ENCODE data around the gene FANCD2. TPM values are rescaled to one million over a fixed set of nuclear protein-coding genes. Genes with fewer than 3 reads are reported as not detected.
"Not testable (repeated sequence)": the region's sequence is repeated elsewhere in the genome, so short reads cannot be mapped to it uniquely, and the experiment has no call there.

FANCD2 gene
- total and polyA plus RNA-seq, 9 donors, result 2.0 to 4.3 (median 3.4) TPM

DNA sequence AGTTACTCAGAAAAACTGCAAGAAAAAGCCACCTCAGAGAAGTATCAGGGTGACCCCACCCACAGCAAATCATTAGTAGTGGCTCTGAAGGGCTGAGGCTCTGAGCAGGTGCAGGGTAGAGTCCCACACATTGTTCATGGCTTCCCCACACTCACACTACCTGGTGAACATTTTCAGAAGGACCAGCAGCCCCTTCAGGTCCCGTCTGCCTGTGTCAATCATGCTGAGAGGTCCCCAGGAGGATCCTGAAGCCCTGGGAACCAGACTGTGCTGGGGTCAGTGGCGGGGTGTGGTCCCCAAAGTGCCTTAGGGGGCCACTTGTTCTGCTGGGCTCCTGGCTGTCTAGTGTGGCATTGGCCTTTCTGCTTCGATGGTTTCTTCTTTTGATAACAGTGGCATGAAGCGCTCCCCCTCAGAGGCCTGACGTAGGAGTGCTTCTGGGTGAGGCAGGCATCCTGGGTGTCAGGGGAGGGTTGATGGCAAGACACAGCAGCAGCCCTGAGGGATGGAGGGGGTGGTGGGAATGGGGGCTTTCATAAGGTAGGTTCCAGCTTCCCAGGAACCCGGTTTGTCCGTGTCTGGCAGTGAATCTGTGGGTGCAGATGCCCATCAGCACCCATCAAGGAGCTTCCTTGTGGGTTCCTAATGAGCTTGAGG, 19.0 kb upstream of the FANCD2 start:
- Histone ChIP-seq H3K27ac (no peak overlapping the region), H3K36me3 (no peaks in the 10 kb centered on the region), H3K4me1 (ENCODE audit: insufficient read depth) (peaks cover 7% of the 10 kb centered on the region), H3K27me3 (no peaks in the 10 kb centered on the region), H3K4me3 (no peak overlapping the region), H3K9me3 (no peaks in the 10 kb centered on the region)
- WGBS, 3 donors, result 65 to 75% (median 67%) methylated on average over 7 of the region's 7 CpGs
- DNase-seq, result no peak
- TF ChIP-seq, protein P1, sequence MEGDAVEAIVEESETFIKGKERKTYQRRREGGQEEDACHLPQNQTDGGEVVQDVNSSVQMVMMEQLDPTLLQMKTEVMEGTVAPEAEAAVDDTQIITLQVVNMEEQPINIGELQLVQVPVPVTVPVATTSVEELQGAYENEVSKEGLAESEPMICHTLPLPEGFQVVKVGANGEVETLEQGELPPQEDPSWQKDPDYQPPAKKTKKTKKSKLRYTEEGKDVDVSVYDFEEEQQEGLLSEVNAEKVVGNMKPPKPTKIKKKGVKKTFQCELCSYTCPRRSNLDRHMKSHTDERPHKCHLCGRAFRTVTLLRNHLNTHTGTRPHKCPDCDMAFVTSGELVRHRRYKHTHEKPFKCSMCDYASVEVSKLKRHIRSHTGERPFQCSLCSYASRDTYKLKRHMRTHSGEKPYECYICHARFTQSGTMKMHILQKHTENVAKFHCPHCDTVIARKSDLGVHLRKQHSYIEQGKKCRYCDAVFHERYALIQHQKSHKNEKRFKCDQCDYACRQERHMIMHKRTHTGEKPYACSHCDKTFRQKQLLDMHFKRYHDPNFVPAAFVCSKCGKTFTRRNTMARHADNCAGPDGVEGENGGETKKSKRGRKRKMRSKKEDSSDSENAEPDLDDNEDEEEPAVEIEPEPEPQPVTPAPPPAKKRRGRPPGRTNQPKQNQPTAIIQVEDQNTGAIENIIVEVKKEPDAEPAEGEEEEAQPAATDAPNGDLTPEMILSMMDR (IDR thresholded peaks at IDR 0.05), result no peak
- TF ChIP-seq EP300 (IDR thresholded peaks at IDR 0.05), result no peak
- no peak for TF ChIP-seq POLR2A (IDR thresholded peaks at IDR 0.05)
- intact Hi-C loops (cut with DNase I), result no loop called here

DNA sequence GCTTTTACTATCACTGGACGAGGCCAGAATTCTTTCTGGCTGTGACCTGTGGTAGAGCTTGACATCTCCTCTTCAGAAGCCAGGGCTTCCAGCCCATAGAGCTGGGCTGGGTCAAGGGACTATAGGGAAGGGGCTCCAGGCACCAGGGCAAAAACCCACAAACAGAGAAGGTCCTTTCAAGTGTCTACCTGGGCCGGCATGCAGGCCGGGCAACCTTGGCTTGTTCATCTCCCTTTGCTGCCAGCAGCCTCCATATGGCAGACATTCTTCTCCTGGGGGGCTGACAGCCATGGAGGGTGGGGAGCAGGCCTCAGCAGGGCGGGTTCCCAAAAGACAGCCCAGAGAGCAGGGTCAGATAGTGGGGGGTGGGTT, 18.0 kb upstream of the FANCD2 start:
- H3K4me1 ChIP-seq (ENCODE audit: insufficient read depth); H3K9me3 ChIP-seq; H3K27me3 ChIP-seq; H3K4me3 ChIP-seq; DNase-seq; intact Hi-C loops (cut with DNase I); H3K27ac ChIP-seq; H3K36me3 ChIP-seq: not testable (repeated sequence)
- 66 to 81% (median 68%) methylated on average over 4 of the region's 4 CpGs for WGBS, 3 donors

DNA sequence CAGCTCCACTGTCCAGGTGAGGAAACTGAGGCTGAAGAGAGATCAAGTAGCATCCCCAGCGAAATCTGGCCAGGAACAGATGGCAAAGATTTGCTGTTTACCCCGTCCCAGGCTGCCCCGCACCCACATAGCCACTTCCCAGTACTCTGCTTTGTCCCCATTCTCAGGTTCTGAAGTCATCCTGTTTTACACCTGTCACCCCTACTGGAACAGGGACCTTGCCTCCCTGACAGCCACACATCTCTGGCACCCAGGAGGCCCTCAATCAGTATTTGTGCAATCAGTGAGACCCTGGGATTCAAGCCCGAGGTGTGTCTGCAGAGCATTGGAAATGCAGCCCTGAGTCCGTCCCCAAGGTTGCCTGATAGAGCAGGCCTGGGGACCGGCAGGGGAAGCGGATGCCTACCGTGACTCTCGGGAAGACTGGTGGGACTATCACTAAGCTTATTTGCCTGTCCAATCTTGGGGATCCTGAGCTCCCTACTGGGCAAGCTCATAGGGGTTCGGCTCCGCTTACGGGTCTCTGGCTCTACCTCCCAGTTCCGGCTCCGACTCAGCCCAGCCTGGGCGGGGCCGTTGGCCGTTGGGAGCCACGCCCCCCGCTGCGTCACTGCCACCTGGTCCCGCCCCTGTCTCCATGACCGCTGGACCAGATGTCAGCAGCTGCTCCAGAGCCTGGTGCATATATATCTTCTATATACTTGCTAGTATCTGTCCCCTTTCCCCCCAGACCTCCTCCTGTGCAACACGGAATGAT, 17.5 kb upstream of the FANCD2 start:
- no peak overlapping the region for H3K27ac ChIP-seq
- peak overlapping the region; percentile 53 for H3K4me3 ChIP-seq
- TF ChIP-seq POLR2A (IDR thresholded peaks at IDR 0.05) (no peak), EP300 (IDR thresholded peaks at IDR 0.05) (no peak)
- TF ChIP-seq, protein P1 (IDR thresholded peaks at IDR 0.05), result no peak
- WGBS, 3 donors, result 7 to 8% (median 7%) methylated on average over 23 of the region's 23 CpGs
- H3K4me1 ChIP-seq (ENCODE audit: insufficient read depth), result peaks cover 7% of the 10 kb centered on the region
- H3K27me3 ChIP-seq, result no peaks in the 10 kb centered on the region
- peak; percentile 79 to 94 (median 92) for DNase-seq
- H3K9me3 ChIP-seq, result no peaks in the 10 kb centered on the region
- intact Hi-C loops (cut with DNase I), result no loop called here
- no peaks in the 10 kb centered on the region for H3K36me3 ChIP-seq

DNA sequence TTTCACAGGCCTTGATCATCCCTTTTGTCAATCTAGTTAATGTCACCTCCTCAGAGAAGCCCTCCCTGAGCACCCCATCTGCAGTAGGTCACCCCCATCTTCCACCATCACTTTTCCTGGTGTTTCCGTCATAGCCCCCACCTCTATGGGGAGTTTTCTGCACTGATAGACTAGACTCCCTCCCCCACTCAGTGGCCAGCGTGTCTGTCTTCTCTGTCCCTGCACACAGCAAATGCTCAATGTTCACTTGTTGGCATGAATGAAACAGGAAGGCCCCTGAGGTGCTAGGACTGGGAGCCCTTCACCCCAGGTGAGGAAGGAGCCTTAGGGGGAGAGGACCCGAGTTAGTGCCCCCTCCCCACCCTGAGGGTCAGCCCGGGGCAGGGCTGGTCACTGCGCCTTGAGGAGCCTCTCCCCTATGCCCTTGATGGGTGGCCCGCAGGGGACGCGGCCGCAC, 15.8 kb upstream of the FANCD2 start:
- H3K4me1 ChIP-seq (ENCODE audit: insufficient read depth), result peaks cover 9% of the 10 kb centered on the region
- H3K4me3 ChIP-seq, result peak overlapping the region; percentile 44
- WGBS, 3 donors, result 3 to 4% (median 4%) methylated on average over 7 to 9 of the region's 9 CpGs
- intact Hi-C loops (cut with DNase I), result loop anchor here in 1 of 4 donors (10.0 kb wide), 1 partner anchor 66 kb away; no protein-coding TSS in a partner anchor
- no peaks in the 10 kb centered on the region for H3K9me3 ChIP-seq
- no peak overlapping the region for H3K27ac ChIP-seq
- no peaks in the 10 kb centered on the region for H3K27me3 ChIP-seq
- TF ChIP-seq EP300 (IDR thresholded peaks at IDR 0.05) (no peak), POLR2A (IDR thresholded peaks at IDR 0.05) (no peak)
- TF ChIP-seq, protein P1 (IDR thresholded peaks at IDR 0.05), result no peak
- no peak for DNase-seq
- no peaks in the 10 kb centered on the region for H3K36me3 ChIP-seq
